GM18868 (cell line): ENCODE data around the gene EID3.
"Not testable (repeated sequence)": the region's sequence is repeated elsewhere in the genome, so short reads cannot be mapped to it uniquely, and the experiment has no call there.

ENCODE experiments used
- ATAC-seq: cut with Tn5 transposase; IDR thresholded peaks from one replicate; pipeline ENCODE4 v1.9.1; 2021; ENCODE audit warnings: mild to moderate bottlenecking, moderate library complexity; ENCODE audit not compliant: unreplicated experiment

EID3 gene

GRCh38 chr12:104288635-104289274 is 14.8 kb upstream of the EID3 start:
- ATAC-seq: peak; percentile 55

DNA sequence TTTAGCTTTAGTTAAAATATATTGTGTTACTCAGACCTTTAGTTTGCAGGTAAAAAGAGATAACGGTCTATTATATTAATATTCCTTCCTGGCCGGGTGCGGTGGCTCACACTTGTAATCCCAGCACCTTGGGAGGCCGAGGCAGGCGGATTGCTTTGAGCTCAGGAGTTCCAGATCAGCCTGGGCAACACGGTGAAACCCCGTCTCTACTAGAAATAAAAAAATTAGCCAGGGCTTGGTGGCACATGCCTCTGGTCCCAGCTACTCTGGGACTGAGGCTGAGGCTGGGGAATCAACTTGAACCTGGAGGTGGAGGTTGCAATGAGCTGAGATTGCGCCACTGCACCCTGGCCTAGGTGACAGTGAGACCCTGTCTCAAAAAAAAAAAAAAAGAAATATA is 13.2 kb upstream of the EID3 start:
- no peak for ATAC-seq

DNA sequence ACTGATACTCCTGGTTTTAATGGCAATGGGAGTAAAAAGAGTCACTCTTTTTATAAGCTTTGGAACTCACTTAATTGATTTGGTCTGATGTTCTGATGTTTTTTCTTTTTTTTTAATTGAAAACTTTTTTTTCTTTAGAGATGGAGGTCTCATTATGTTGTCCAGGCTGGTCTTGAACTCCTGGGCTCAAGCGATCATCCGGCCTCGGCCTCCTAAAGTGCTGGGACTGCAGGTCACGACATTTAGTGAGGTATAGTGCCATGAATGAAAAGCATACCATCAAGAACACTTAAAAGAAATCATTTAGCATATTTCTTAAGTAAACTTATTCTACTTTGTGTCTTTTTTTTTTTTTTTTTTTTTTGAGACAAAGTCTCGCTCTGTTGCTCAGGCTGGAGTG is 12.7 kb upstream of the EID3 start:
- no peak for ATAC-seq

DNA sequence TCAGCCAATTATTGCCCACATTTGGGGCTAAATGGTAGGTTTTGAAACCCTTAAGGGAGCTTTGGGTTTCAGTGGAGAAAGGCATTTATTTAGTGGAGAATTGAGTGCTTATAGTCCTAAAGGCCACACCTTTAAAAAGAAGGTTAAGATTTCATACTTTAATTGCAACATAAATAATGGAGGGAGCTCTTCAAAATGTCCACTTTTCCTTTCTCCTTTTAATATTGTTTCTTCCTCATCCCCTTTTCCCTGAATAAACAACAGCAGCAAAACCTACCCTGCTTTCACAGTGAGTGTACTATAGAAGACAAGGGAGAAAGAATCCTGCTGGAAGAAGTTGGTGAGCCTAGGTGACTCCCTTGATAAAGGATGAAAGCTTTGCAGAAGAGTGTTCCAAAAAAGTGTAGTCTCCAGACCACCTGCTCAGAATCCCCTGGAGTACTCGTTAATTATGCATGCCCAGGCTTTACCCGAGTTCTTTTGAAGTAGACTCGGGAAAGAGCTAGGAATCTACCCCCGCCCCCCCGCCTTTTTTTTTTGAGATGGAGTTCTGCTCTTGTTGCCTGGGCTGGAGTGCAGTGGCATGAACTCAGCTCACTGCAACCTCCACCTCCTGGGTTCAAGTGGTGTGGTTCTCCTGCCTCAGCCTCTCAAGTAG is 11.5 kb upstream of the EID3 start:
- ATAC-seq: no peak

DNA sequence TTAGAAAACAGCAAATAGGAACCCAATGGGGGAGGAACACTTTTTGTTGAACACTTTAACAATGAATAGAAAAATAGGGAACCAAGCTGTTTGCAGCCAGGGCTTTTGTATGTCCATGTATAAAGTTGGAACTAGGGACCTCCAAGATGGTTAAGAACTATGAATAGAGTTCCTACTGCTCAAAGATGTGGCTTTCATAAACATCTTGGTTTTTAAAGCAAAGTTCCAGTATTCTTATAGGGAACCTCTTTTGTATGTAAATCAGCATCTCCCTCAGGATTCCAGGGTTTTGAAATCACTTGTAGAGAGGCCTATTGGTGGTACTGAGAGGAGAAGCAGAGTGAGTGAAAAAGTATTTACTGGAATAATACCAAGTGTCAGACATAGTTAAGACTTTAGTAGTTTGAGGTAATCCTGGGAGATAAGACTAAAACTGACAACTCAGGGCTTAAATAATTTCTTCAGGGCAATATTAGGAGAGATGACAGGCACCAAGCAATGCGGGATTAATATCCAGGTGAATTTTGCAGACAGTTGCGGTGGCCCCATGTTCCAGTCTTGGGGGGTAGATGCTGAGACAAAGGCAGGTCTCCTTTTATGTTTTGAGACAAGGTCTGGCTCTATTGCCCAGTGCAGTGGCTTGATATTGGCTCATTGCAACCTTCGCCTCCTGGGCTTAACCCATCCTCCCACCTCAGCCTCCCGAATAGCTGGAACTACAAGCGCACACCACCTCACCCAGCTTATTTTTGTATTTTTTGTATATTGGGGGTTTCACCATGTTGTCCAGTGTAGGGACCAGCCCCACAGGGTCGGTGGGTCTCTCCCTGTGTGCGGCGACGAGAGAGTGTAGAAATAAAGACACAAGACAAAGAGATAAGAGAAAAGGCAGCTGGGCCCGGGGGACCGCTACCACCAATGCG is 10.4 kb upstream of the EID3 start:
- ATAC-seq: no peak

- not testable (repeated sequence) for ATAC-seq
These were observed 9.2 kb upstream of the EID3 start for GRCh38 chr12:104294158-104294859.

DNA sequence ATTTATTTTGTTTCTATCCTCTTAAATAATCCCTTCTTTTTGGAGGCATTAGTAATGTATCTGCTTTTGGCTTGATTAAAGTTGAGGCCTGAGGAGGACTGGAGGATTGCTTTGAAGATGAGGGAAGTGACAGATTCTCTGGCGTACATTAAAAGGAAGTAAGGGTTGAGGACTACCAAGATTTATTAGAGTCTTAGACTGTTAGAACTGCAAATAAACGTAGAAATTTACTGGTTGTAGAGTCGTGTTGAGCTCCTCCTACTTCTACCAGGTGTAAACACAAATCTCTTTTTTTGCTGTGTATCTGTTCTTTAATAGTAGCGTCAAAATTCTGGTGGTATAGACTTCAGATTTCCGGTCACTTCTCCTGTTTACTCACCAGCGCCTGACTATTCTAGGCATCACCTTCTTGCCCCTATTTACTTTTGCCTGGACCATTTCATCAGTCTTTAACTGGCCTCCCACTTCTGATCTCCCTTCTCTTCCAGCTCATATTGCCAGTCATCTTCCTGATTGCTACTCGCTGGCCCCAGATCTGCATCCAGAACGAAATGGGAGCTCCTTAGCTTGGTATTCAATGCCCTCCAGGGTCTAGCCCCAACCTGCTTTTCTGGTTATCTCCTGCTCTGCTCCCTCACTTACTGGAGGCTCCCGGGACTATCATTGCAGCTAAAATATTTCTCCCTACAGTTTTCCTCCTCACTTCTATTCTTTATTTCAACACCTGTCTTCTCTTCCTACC is 8.4 kb upstream of the EID3 start:
- ATAC-seq: no peak

GRCh38 chr12:104295954-104296353 is 7.6 kb upstream of the EID3 start:
- no peak for ATAC-seq

DNA sequence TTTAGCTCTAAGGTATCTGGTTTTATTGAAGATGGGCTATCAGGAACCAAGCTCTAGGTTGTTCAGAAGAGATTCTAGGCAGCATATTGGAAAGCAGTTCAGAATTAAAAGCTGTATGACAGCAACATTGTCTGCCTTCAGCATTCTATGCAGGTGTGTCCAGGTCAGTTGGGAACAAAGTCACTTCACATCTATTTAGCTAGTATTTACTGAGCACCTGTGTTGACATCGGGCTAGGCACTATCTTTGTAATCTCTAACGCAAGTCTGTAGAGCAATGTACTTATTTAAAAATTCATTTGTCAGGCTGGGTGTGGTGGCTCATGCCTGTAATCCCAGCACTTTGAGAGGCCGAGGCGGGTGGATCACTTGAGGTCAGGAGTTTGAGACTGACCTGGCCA is 6.8 kb upstream of the EID3 start:
- ATAC-seq: no peak

DNA sequence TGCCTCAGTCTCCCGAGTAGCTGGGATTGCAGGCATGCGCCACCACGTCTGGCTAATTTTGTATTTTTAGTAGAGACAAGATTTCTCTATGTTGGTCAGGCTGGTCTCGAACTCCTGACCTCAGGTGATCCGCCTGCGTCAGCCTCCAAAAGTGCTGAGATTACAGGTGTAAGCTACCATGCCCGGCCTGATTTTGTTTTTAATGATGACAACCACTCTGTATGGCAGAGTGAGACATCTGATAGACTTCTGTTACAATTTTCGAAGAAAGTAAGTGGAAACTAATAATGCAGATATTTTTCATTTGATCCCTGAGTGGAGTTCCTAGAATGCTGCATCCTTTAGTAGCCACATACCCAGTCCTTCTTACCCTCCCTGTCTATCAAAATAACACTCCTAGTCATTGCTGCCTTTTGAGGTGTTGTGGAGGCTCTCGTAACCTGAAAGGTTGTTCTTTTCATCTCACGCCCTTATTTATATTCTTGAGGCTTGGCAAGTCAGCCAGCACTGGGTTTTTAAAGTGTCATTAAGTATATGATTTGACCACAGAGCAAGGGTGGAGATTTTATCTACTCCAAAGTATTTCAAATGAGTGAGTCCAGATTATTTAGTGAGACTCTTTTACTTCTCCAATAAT is 5.9 kb upstream of the EID3 start:
- no peak for ATAC-seq

- ATAC-seq: no peak
These were observed 3.6 kb upstream of the EID3 start for GRCh38 chr12:104299842-104300481.

DNA sequence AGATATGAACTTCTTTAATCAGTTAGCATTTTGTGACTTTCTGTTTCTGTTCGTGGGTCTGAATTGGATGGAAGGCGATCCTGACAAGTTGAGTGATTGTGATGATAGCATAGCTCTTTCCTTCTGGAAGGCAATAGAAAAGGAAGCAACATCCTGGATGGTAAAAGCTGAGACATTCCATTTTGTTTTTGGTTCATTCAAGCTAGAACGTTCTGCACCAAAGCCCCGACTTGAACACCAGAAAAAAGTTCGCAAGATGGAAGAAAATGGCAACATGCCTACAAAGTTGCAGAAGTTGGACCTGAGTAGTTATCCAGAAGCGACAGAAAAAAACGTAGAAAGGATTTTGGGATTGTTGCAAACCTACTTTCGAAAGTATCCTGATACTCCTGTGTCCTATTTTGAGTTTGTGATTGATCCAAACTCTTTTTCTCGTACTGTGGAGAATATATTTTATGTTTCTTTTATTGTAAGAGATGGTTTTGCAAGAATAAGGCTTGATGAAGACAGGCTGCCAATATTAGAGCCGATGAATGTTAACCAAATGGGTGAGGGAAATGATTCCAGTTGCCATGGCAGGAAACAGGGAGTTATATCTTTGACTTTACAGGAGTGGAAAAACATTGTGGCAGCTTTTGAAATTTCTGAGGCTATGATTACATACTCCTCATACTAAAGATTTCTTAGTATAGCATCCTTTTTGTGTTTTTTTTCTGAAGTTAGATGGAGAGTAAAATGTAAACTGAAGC is 896 bp downstream of the EID3 start:
- no peak for ATAC-seq

DNA sequence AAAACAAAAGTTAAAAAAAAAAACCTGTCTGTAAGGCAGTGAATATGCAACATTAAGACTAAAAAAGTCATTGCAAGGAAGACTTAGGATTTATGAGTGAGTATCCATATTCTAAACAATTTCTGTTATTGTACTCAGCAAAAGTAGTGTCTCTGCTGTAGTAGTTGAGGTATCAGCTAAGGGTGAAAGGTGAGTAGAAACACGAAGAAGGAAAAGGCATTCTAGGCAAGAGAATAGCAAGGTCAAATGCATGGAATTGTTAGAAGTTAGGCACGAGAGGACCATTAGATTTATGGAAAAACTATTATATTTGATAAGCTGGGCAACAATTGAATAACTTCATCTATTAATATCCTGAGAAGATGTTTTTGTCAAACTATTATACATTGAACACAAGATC is 1.8 kb downstream of the EID3 start:
- ATAC-seq: no peak

DNA sequence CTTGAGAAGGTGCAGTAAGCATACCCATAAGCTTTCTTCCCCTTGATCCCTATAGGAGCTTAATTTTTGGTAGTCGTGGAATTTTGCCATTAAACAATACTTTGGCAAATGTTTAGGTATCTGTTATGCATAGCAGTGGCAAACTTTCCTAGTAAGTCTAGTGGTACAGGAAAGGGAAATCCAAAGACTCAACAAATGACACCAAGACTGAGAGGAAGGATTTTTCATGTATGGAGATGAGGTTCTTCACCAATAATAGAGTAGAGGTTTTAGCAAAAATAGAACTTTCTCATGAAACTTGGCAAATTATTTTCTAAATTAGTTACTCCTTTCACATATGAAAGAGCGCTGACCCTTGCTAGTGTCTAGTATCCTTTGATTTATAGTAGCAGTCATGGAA is 2.8 kb downstream of the EID3 start:
- no peak for ATAC-seq

DNA sequence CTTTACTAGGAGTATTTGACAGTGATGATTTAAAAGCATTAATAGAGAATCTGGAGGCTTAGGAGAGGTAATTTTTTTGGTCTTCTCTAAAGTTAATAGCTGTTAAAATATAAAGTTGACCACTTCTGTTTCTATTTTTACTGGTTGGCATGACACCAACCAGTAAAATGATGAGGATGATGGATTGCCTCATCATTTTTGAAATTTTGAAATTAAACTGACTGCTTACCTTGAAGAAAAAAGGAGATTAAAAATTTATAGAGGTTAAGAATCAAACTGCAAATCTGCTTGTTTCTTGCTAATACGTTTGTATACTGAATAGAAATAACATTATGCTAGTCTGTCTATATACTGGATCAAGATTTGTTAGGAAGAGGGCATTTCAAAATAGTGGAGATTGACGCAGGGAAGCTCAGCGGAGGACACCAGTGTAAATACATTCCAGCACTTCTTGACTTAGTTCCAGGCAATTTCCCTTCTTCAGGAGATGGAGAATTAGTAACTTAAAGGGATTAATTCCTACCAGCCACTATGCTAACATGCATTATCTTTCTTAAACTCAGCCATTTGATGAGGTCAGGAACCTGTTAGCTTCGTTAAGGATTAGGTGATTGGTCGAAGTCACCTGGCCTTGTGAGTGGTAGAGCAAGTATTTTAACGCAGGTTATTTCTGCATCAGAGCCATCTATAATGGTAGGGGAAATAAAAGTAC is 3.6 kb downstream of the EID3 start:
- no peak for ATAC-seq

DNA sequence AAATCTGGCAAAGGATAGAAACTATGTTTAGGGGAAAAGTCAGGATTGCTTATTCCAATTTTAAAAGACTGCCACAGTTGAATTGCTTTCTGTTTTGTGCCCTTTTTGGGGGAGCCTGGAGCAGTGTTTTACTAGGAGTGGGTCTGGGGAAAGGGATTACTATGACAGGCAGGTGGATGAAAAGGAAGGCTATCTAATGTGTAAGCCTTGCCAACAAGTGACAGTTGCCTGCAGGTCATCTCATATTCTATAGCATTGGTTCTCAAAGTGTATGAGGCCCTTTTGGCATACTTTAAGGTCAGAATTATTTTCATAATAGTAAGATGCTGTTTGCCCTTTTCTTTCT is 4.1 kb downstream of the EID3 start:
- no peak for ATAC-seq

GRCh38 chr12:104309446-104309993 is 6.0 kb downstream of the EID3 start:
- ATAC-seq: no peak
